ENCODE data around the gene CHAT. TPM values are rescaled to one million over a fixed set of nuclear protein-coding genes. Genes with fewer than 3 reads are reported as not detected.

The CHAT gene
- total RNA-seq, 1 donor from 2014 or later, result not detected

DNA sequence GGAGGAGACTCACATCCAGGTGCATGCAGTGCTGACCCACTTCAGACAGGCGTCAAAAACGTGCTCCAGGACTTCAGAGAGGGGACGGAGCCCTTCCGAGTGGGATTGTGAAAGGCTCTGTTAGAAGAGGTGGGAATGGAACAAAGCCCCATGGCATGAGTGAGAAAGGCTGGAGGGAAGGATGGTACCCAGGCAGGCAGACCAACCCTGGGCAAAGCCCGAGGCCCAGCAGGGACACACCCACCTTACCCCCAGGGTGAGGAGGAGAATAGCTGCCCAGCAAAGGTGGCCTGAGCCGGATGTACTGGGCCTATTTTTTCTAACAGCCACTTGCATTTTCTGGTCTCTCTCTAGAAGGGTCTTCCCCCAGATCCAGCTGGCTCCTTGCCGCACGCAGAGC lies 14.8 kb downstream of the CHAT start:
- TF ChIP-seq CTCF (conservative IDR thresholded peaks at IDR 0.05; ENCODE audit: low read depth, low read length), result no peak
- H3K4me3 ChIP-seq (ENCODE audit: low read depth, low read length), result no peak overlapping the region
- no peak for DNase-seq (ENCODE audit: low read depth)

GRCh38 chr10:49629431-49629881 lies 15.6 kb downstream of the CHAT start:
- DNase-seq (ENCODE audit: low read depth), result no peak
- no peak for TF ChIP-seq CTCF (conservative IDR thresholded peaks at IDR 0.05; ENCODE audit: low read depth, low read length)
- H3K4me3 ChIP-seq (ENCODE audit: low read depth, low read length), result no peak overlapping the region

GRCh38 chr10:49631975-49632374 lies 18.1 kb downstream of the CHAT start:
- DNase-seq (ENCODE audit: low read depth), result no peak
- TF ChIP-seq CTCF (conservative IDR thresholded peaks at IDR 0.05; ENCODE audit: low read depth, low read length), result no peak
- H3K4me3 ChIP-seq (ENCODE audit: low read depth, low read length), result no peak overlapping the region

DNA sequence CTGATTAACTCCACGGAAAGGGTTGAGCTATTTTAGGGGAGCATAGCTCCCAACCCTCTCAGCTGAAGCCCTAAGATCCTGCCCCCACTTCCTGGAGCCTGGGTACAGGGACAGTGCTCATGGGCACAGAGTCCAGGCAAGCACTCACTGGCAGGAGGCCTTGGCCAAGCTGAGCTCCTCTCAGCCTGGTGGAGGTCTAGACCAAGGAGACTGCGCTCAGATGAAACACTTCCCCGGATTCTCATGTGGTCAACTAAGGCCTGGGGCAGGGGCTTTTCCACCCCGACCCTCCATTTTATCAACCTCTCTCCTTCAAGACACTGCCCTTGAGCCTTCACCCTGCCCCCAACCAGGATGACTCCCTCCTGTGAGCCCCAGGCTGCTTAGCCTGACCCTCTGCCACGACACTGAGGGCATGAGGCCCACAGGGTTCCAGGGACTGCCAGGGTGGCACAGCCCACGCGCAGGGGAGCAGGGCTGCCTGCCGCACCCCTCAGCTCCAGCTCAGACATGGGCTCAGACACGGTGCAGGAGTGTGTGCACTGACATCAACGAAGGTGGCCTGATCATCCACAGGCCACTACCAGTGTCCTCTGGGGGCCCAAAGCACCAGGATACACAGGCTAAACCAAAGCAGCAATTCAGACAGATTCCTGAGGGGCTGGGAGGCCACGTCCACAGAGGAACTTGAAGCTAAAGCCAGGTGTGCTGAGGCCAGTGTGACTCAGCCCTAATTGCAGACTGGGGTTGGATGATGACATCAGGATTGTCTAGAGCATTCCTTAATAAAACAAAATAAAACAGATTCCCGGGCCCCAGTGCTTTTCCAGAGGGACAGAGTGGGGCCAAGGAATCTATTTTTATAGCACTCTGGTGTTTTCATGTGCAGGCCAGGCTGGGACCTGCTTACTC lies 18.8 kb downstream of the CHAT start:
- TF ChIP-seq CTCF (conservative IDR thresholded peaks at IDR 0.05; ENCODE audit: low read depth, low read length), result no peak
- H3K4me3 ChIP-seq (ENCODE audit: low read depth, low read length), result no peak overlapping the region
- DNase-seq (ENCODE audit: low read depth), result no peak

DNA sequence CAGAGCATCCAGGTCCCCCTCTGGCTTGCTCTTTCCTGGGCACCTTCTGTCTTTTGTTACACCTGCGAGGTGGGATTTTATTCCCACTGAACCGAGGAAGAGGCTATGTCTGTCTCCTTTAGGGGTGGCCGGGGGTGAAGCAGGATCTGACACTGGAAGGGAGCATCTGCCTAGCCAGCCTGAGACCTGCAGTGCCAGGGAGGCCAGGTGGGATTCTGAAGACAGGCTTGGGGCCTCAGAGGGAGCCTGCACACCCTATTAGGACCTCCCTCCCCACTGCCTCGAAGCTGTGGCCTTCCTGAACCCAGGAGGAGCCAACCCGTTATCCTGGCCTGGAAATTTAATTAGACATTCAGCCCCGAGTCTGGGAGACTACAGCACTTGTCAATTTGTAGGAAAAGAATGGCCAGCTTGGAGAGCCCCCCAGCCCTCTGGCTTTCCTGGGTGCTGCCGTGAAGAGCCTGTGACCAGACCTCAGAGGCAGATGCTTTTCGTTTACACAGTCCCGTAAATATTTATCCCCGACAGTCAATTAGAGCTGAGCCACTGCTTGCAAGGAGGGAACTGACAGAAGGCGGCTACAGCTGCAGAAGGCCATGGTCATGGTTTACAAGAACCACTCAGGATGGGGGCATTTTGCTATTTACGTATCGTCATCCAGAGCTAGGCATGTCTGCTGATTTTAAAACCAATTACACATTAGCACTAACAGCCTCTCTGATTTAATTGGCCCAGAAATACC lies 19.7 kb downstream of the CHAT start:
- no peak for DNase-seq (ENCODE audit: low read depth)
- H3K4me3 ChIP-seq (ENCODE audit: low read depth, low read length), result no peak overlapping the region
- no peak for TF ChIP-seq CTCF (conservative IDR thresholded peaks at IDR 0.05; ENCODE audit: low read depth, low read length)

GRCh38 chr10:49634069-49634660 lies 20.3 kb downstream of the CHAT start:
- no peak for TF ChIP-seq CTCF (conservative IDR thresholded peaks at IDR 0.05; ENCODE audit: low read depth, low read length)
- no peak for DNase-seq (ENCODE audit: low read depth)
- no peak overlapping the region for H3K4me3 ChIP-seq (ENCODE audit: low read depth, low read length)

Measured in epithelial cell of proximal tubule (primary cell).